GM06990 (cell line): ENCODE measurements around the gene HEBP2.

ENCODE experiments used
- DNase-seq: peaks from one replicate; pipeline ENCODE4 v3.0.0-alpha.2; 2011; ENCODE audit not compliant: insufficient read length; ENCODE audit errors: extremely low read depth
- H3K27me3 ChIP-seq: replicated peaks from 2 replicates; pipeline ENCODE4 v1.6.0; 2011; ENCODE audit warnings: low read length; ENCODE audit not compliant: control insufficient read depth, insufficient read depth
- H3K36me3 ChIP-seq: 2 replicates; pipeline ENCODE4 v1.5.1; 2011; ENCODE audit warnings: low read length; ENCODE audit not compliant: control insufficient read depth, insufficient read depth
- H3K4me3 ChIP-seq: replicated peaks from 2 replicates; pipeline ENCODE4 v1.5.1; 2011; ENCODE audit warnings: low read depth, mild to moderate bottlenecking, control low read depth, low read length
- TF ChIP-seq, protein P1 (sequence below): IDR thresholded peaks from 2 replicates; pipeline ENCODE4 v1.5.1; 2011; ENCODE audit warnings: low read length, control low read depth, mild to moderate bottlenecking, inconsistent platforms; ENCODE audit not compliant: insufficient read depth, poor library complexity, severe bottlenecking

Gene HEBP2

DNA sequence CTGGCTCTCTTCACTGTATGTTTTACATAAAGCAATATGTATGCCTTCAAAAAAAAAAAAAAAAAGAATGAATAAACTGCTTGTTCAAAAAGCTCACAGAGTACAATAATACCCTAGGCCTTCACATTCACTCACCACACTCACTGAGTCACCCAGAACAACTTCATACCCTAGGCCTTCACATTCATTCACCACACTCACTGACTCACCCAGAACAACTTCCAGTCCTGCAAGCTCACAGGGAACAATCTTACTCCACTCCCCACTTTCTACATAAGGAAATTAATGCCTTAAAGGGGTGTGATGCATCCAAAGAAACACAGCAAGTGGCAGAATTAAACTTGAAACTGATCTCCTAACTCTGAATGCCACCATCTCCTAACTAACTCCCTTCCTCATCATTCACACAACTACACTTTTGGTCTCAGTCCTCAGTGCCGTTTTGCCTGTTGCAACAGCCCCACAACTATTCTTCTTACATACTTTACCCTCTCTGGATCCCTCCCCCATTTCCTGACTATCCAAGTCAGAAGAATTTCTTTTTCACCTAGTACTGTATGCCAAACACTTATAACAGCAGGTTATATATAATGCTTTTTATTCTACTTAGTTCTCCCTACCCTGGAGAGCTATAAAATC, 61.1 kb downstream of the HEBP2 start:
- Histone ChIP-seq H3K36me3 (no peaks in the 10 kb centered on the region), H3K27me3 (no peaks in the 10 kb centered on the region), H3K4me3 (no peak overlapping the region)
- TF ChIP-seq, protein P1, sequence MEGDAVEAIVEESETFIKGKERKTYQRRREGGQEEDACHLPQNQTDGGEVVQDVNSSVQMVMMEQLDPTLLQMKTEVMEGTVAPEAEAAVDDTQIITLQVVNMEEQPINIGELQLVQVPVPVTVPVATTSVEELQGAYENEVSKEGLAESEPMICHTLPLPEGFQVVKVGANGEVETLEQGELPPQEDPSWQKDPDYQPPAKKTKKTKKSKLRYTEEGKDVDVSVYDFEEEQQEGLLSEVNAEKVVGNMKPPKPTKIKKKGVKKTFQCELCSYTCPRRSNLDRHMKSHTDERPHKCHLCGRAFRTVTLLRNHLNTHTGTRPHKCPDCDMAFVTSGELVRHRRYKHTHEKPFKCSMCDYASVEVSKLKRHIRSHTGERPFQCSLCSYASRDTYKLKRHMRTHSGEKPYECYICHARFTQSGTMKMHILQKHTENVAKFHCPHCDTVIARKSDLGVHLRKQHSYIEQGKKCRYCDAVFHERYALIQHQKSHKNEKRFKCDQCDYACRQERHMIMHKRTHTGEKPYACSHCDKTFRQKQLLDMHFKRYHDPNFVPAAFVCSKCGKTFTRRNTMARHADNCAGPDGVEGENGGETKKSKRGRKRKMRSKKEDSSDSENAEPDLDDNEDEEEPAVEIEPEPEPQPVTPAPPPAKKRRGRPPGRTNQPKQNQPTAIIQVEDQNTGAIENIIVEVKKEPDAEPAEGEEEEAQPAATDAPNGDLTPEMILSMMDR, result no peak
- DNase-seq, result no peak

DNA sequence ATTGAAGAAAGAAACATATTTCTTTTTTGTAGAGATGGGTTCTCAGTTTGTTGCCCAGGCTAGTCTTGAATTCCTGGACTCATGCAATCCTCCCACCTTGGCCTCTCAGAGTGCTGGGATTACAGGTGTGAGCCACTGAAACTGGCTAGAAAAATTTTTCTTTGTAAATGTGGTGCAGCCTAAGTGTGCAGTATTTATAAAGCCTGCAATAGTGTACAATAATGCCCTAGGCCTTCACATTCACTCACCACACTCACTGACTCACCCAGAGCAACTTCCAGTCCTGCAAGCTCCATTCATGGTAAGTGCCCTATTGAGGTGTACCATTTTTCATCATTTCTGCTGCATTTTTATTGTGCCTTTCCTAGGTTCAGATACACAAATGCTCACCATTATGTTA, 63.9 kb downstream of the HEBP2 start:
- no peaks in the 10 kb centered on the region for H3K27me3 ChIP-seq
- no peaks in the 10 kb centered on the region for H3K36me3 ChIP-seq
- TF ChIP-seq, protein P1, result no peak
- no peak overlapping the region for H3K4me3 ChIP-seq
- no peak for DNase-seq

DNA sequence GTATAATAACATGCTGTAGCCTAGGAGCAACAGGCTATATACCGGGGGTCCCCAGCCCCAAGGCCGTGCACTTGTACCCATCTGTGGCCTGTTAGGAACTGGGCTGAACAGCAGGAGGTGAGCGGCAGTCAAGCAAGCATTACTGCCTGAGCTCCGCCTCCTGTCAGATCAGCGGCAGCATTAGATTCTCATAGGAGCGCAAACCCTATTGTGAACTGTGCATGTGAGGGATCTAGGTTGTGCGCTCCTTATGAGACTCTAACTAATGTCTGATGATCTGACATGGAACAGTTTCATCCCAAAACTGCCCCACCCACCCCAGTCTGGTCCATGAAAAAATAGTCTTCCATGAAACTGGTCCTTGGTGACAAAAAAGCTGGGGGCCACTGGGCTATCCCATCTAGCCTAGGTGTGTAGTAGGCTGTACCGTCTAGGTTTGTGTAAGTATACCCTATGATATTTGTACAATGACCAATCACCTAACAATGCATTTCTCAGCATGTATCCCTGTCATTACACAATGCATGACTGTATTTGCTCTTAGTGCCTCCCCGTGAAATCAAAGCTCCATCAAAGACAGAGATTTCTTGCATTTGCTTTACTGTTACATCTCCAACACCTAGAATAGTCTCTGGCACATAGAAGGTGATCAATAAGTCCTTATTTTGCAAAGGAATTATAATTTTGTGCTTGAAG, 64.4 kb downstream of the HEBP2 start:
- DNase-seq, result no peak
- Histone ChIP-seq H3K27me3 (no peaks in the 10 kb centered on the region), H3K4me3 (no peak overlapping the region), H3K36me3 (no peaks in the 10 kb centered on the region)
- TF ChIP-seq, protein P1, result no peak
